ENCODE data around the gene SLC9A1.
"Not testable (repeated sequence)": the region's sequence is repeated elsewhere in the genome, so short reads cannot be mapped to it uniquely, and the experiment has no call there.

The SLC9A1 gene

GRCh38 chr1:27132147-27132546, 22.8 kb downstream of the SLC9A1 start:
- no peak for DNase-seq

GRCh38 chr1:27130798-27131197, 24.1 kb downstream of the SLC9A1 start:
- no peak for DNase-seq

- no peak for DNase-seq
These were observed 25.7 kb downstream of the SLC9A1 start for GRCh38 chr1:27129225-27129624.

- DNase-seq, result no peak
These were observed 27.5 kb downstream of the SLC9A1 start for GRCh38 chr1:27127419-27127818.

- no peak for DNase-seq
These were observed 28.5 kb downstream of the SLC9A1 start for GRCh38 chr1:27126391-27126790.

GRCh38 chr1:27125125-27125524, 29.8 kb downstream of the SLC9A1 start:
- not testable (repeated sequence) for DNase-seq

- no peak for DNase-seq
These were observed 30.5 kb downstream of the SLC9A1 start for GRCh38 chr1:27124405-27124804.

GRCh38 chr1:27122652-27123051, 32.3 kb downstream of the SLC9A1 start:
- no peak for DNase-seq

- DNase-seq, result no peak
These were observed 34.1 kb downstream of the SLC9A1 start for GRCh38 chr1:27120854-27121253.

- no peak for DNase-seq
These were observed 36.6 kb downstream of the SLC9A1 start for GRCh38 chr1:27118440-27118689.

- DNase-seq, result no peak
These were observed 37.0 kb downstream of the SLC9A1 start for GRCh38 chr1:27117733-27118439.

GRCh38 chr1:27116697-27117096, 38.2 kb downstream of the SLC9A1 start:
- DNase-seq, result no peak

- no peak for DNase-seq
These were observed 38.7 kb downstream of the SLC9A1 start for GRCh38 chr1:27116232-27116631.

GRCh38 chr1:27114546-27114945, 40.4 kb downstream of the SLC9A1 start:
- DNase-seq, result no peak

GRCh38 chr1:27113861-27114260, 41.1 kb downstream of the SLC9A1 start:
- DNase-seq, result no peak

GRCh38 chr1:27111626-27112573, 43.0 kb downstream of the SLC9A1 start:
- peak in 4 of 5 experiments; percentile 34 to 84 (median 57) for DNase-seq

- DNase-seq, result peak in 1 of 5 experiments; percentile 28
These were observed 45.7 kb downstream of the SLC9A1 start for GRCh38 chr1:27109103-27109822.

- DNase-seq, result no peak
These were observed 46.3 kb downstream of the SLC9A1 start for GRCh38 chr1:27108588-27108987.

GRCh38 chr1:27106561-27107323, 48.2 kb downstream of the SLC9A1 start:
- DNase-seq, result no peak

GRCh38 chr1:27105018-27105417, 49.9 kb downstream of the SLC9A1 start:
- DNase-seq, result no peak

GRCh38 chr1:27103498-27103897, 51.4 kb downstream of the SLC9A1 start:
- DNase-seq, result no peak

GRCh38 chr1:27102707-27103468, 52.0 kb downstream of the SLC9A1 start:
- DNase-seq, result peak; percentile 54 to 73 (median 65)

Data from T-helper 2 cell (primary cell).